GM19193 (cell line): ENCODE results near the gene PLXNA1.

ENCODE experiments used
- POLR2A ChIP-seq: IDR thresholded peaks from 4 replicates; pipeline ENCODE4 v1.6.1; 2011; ENCODE audit not compliant: insufficient read depth, insufficient read length; ENCODE audit errors: extremely low read depth

The PLXNA1 gene

GRCh38 chr3:126970101-126970500 lies 12.8 kb upstream of the PLXNA1 start:
- TF ChIP-seq POLR2A: no peak

- TF ChIP-seq POLR2A: no peak
Measured at GRCh38 chr3:126970921-126971320, 12.0 kb upstream of the PLXNA1 start.

GRCh38 chr3:126971891-126972351 lies 11.0 kb upstream of the PLXNA1 start:
- TF ChIP-seq POLR2A: no peak

GRCh38 chr3:126972866-126973265 lies 10.0 kb upstream of the PLXNA1 start:
- no peak for TF ChIP-seq POLR2A

GRCh38 chr3:126973814-126974213 lies 9.1 kb upstream of the PLXNA1 start:
- TF ChIP-seq POLR2A: no peak

GRCh38 chr3:126974756-126975155 lies 8.2 kb upstream of the PLXNA1 start:
- TF ChIP-seq POLR2A: no peak

GRCh38 chr3:126976906-126977305 lies 6.0 kb upstream of the PLXNA1 start:
- no peak for TF ChIP-seq POLR2A

GRCh38 chr3:126977821-126978220 lies 5.1 kb upstream of the PLXNA1 start:
- no peak for TF ChIP-seq POLR2A

GRCh38 chr3:126978291-126978690 lies 4.6 kb upstream of the PLXNA1 start:
- TF ChIP-seq POLR2A: no peak

GRCh38 chr3:126979046-126979628 lies 3.8 kb upstream of the PLXNA1 start:
- TF ChIP-seq POLR2A: no peak

GRCh38 chr3:126980266-126980811 lies 2.6 kb upstream of the PLXNA1 start:
- TF ChIP-seq POLR2A: no peak

- no peak for TF ChIP-seq POLR2A
Measured at GRCh38 chr3:126982126-126982470, 817 bp upstream of the PLXNA1 start.

- TF ChIP-seq POLR2A: no peak
Measured at GRCh38 chr3:126983276-126983652, 349 bp downstream of the PLXNA1 start.

- TF ChIP-seq POLR2A: no peak
Measured at GRCh38 chr3:126983653-126984390, 907 bp downstream of the PLXNA1 start.

- TF ChIP-seq POLR2A: no peak
Measured at GRCh38 chr3:126984391-126985131, 1.6 kb downstream of the PLXNA1 start.
